ENCODE measurements around the gene SASH1. TPM values are rescaled to one million over a fixed set of nuclear protein-coding genes. Genes with fewer than 3 reads are reported as not detected.

SASH1 gene
- total and polyA plus RNA-seq, 9 of the 15 experiments (the other 6 are each of a cell fraction or from before 2014, with no cell fraction given), result 0.35 to 3.5 (median 1.6) TPM

GRCh38 chr6:148375401-148375800, 32.8 kb downstream of the SASH1 start:
- BruUV-seq (replicated peaks), result no TSS peak
- Histone ChIP-seq H3K79me2 (ENCODE audit: control insufficient read depth, insufficient read depth, low read length) (no peaks in the 10 kb centered on the region), H3K27ac (ENCODE audit: extremely low read depth, low read depth, low read length) (no peak overlapping the region), H3K4me1 (replicated peaks in 1 of 2; ENCODE audit: control insufficient read depth in 2 of 2, insufficient read depth in 2 of 2, low read length in 2 of 2) (no peaks in the 10 kb centered on the region), H3K4me2 (ENCODE audit: insufficient read depth, low read length) (no peak overlapping the region), H3K9me3 (replicated peaks; ENCODE audit: control insufficient read depth, insufficient read depth, low read depth, low read length) (no peaks in the 10 kb centered on the region), H2AFZ (ENCODE audit: low read depth, low read length) (no peak overlapping the region), H3K4me3 (no peak overlapping the region), H4K20me1 (replicated peaks; ENCODE audit: control insufficient read depth, insufficient read depth, low read length) (0 out of 2 replicates have a peak, but pooled peaks cover 5% of the 10 kb centered on the region), H3K36me3 (ENCODE audit: control insufficient read depth, insufficient read depth, low read length) (no peaks in the 10 kb centered on the region), H3K27me3 (ENCODE audit: control insufficient read depth in 2 of 2, insufficient read depth in 2 of 2, low read length in 2 of 2) (peaks cover 27 to 45% of the 10 kb centered on the region in 2 experiments; a peak in 3 of 5 replicates), H3K9ac (ENCODE audit: insufficient read depth in 1 of 2, low read depth in 2 of 2, low read length in 2 of 2) (no peak overlapping the region), H3K9me1 (ENCODE audit: control insufficient read depth, insufficient read depth, low read length) (no peaks in the 10 kb centered on the region)
- POLR2A ChIA-PET, result no interaction called here
- FAIRE-seq, result no peak
- intact Hi-C loops (cut with micrococcal nuclease) (no loop called here), in situ Hi-C loops (cut with MboI) (no loop called here)
- CTCF ChIA-PET (ENCODE audit: low intra/inter-chr PET ratio), result no interaction called here
- WGBS (ENCODE audit: insufficient coverage, low coverage, missing lambda C conversion rate), result 3% methylated on average over 5 of the region's 5 CpGs
- no peak for ATAC-seq
- no peak for DNase-seq (ENCODE audit: extremely low read depth in 1 of 4, low spot score in 3 of 4)
- TF ChIP-seq IRF1 (CRISPR knock-in tag; IDR thresholded peaks at IDR 0.05; ENCODE audit: borderline replicate concordance) (no peak), CBFA2T3 (IDR thresholded peaks at IDR 0.05) (no peak), ELK3 (CRISPR knock-in tag; IDR thresholded peaks at IDR 0.05) (no peak), EHMT2 (IDR thresholded peaks at IDR 0.05) (no peak), PRMT5 (CRISPR knock-in tag; IDR thresholded peaks at IDR 0.05) (no peak), CTCFL (IDR thresholded peaks at IDR 0.05; ENCODE audit: borderline replicate concordance, insufficient read depth, low read depth, low read length, poor library complexity, severe bottlenecking) (no peak), ZMIZ1 (IDR thresholded peaks at IDR 0.05; ENCODE audit: low read depth in 2 of 2, low read length in 2 of 2) (no peak), KLF1 (tag; IDR thresholded peaks at IDR 0.05) (no peak), BCL6 (CRISPR knock-in tag; IDR thresholded peaks at IDR 0.05) (no peak), THAP7 (CRISPR knock-in tag; IDR thresholded peaks at IDR 0.05) (no peak), HNRNPK (IDR thresholded peaks at IDR 0.05; ENCODE audit: low read depth, low read length, poor library complexity, severe bottlenecking) (no peak), ZNF431 (CRISPR knock-in tag; IDR thresholded peaks at IDR 0.05) (no peak), HLTF (IDR thresholded peaks at IDR 0.05) (no peak), HOMEZ (CRISPR knock-in tag; IDR thresholded peaks at IDR 0.05) (no peak)
